Measurements from ENCODE around the gene TOR1B.

DNA sequence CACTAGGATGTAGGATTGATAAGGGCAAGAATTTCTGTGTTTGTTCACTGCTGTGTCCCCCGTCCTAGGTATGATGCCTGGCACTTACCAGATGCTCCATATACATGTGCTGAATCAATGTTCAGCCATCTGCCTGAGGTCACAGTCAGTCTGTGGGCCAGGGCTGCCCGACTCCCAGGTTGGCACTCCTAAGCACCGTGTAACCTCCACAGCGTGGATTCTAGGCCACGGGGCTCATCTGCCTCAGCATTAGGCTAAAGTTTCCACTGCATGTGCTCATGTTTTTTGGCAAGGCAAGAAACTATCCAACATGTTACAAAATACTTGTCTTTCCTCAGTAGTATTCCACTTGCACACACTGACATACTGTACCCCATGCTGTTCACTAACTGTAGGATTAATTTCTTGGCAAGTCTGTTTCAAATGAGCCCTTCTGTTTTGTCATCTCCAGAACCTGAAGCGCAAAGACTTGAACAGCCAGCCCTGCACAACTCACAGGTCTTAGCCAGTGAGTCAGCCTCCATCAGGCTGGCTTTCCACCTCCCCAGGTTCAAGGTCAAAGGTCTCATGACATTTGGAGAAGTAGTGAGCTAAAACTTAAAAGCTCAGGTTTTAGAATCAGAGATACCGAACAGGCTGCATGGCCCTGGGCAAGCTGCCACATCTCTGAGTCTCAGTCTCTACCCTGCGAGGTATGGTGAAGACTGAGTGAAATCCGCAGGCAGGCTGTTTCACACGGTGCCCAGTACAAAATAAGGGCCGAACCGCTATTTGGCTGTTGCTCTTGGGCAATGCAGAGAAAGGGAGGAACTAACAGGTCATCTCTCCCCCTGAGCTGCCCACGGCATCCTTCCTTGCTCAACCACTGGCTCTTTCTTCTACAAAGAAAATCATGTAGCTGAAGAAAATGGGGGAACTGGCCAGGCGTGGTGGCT, 13.8 kb downstream of the TOR1B start:
- TF ChIP-seq, protein P1, sequence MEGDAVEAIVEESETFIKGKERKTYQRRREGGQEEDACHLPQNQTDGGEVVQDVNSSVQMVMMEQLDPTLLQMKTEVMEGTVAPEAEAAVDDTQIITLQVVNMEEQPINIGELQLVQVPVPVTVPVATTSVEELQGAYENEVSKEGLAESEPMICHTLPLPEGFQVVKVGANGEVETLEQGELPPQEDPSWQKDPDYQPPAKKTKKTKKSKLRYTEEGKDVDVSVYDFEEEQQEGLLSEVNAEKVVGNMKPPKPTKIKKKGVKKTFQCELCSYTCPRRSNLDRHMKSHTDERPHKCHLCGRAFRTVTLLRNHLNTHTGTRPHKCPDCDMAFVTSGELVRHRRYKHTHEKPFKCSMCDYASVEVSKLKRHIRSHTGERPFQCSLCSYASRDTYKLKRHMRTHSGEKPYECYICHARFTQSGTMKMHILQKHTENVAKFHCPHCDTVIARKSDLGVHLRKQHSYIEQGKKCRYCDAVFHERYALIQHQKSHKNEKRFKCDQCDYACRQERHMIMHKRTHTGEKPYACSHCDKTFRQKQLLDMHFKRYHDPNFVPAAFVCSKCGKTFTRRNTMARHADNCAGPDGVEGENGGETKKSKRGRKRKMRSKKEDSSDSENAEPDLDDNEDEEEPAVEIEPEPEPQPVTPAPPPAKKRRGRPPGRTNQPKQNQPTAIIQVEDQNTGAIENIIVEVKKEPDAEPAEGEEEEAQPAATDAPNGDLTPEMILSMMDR (IDR thresholded peaks at IDR 0.05) = no peak
- no peak for TF ChIP-seq EZH2 (IDR thresholded peaks at IDR 0.05; ENCODE audit: borderline replicate concordance, insufficient read depth, low read depth, low read length, poor library complexity, severe bottlenecking)
